GM21423 (cell line): ENCODE measurements around the gene RGS6.

Experiments
- ATAC-seq: cut with Tn5 transposase; IDR thresholded peaks from one replicate; pipeline ENCODE4 v1.9.1; 2021; ENCODE audit warnings: mild to moderate bottlenecking, moderate library complexity; ENCODE audit not compliant: unreplicated experiment

The RGS6 gene

DNA sequence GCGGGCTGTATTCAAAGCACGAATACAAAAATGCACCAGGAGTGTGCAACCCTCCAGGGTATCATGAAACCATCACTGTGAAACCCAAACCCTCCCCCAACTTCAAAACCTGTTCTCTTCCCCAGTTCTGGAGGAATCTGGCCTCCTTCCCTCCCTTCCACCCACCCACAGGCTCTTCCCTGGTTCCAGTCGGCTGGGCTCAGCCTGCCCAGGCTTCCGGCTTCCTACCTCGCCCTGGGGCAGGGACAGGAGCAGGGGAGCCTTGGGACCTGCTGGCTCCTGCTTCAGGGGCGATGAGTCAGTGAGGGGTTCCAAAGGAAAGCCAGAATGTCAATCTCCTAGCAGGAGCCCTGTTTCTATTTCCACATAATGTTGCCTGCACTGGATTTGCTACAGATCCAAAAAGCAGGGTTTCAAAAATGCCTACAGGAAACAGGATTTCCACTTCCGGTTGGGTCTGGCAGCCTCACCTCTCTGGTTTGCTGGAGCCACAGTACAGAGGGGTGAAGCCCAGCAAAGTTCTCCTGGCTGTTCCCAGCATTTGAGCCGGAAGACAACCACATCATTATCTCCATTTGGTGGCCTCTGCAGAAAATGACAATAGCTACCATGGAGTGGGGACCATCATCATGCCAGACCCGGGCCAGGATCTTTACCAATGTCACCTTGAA, 683.4 kb downstream of the RGS6 start:
- ATAC-seq = no peak
